HCT116 (cell line): ENCODE measurements around the gene GJB2. TPM values are rescaled to one million over a fixed set of nuclear protein-coding genes. Genes with fewer than 3 reads are reported as not detected.

Experiments
- ATAC-seq: fragments of 200-7000 bp; cut with Tn5 transposase; 2 replicates; pipeline ENCODE4 v1.9.1; 2020; ENCODE audit warnings: mild to moderate bottlenecking, moderate library complexity
- BruUV-seq: library from RNA; stranded (reverse); fragments of 400-500 nt; replicated peaks from 2 replicates; lab custom pipeline; 2021; lab: Mats Ljungman, UMichigan
- CTCF ChIA-PET: fragments of 300-600 bp; sonication (Branson Sonifier 250); formaldehyde crosslinking; loops from one replicate; lab custom pipeline; 2021; ENCODE audit warnings: antibody characterized with exemption; lab: Charles Lee
- POLR2A ChIA-PET: fragments of 300-600, 350-600 bp; sonication (Branson Sonifier 250); formaldehyde crosslinking; loops from one replicate; lab custom pipeline; 2021; ENCODE audit warnings: antibody characterized with exemption; lab: Charles Lee
- RAD21 ChIA-PET, 2 experiments: fragments of 300-600 bp; sonication (Branson Sonifier 250); formaldehyde crosslinking; loops; one replicate each; lab custom pipeline; 2023; ENCODE audit warnings: low total read pairs in 2 of 2; ENCODE audit not compliant: uncharacterized antibody in 2 of 2, unreplicated experiment in 2 of 2, low non-redundant PET in 1 of 2; lab: Charles Lee
- DNase-seq: peaks from one replicate; pipeline ENCODE4 v3.0.0-alpha.2; 2010; ENCODE audit warnings: low read depth, low spot score
- H2AFZ ChIP-seq: fragments of 200-600 bp; shearing (Covaris generic), sonication (generic); 2 replicates; pipeline ENCODE4 v1.6.1; 2017; ENCODE audit warnings: low read depth, mixed run types, mixed read lengths, antibody characterized with exemption, low read length; ENCODE audit not compliant: poor library complexity, severe bottlenecking
- H3K27ac ChIP-seq: 2 replicates; pipeline ENCODE4 v1.5.1; 2012; ENCODE audit warnings: low read depth, low read length
- H3K27me3 ChIP-seq: fragments of 200-600 bp; sonication (generic); 2 replicates; pipeline ENCODE4 v1.6.1; 2016; ENCODE audit warnings: mixed run types, low read length, mixed read lengths; ENCODE audit not compliant: insufficient read depth
- H3K36me3 ChIP-seq, 2 experiments: fragments of 200-500 bp in 1 of 2; fragments of 200-600 bp in 1 of 2; sonication (Bioruptor generic) in 1 of 2; sonication (generic) in 1 of 2; 2 replicates each; pipeline versions ENCODE4 v1.5.1 to v1.6.1; 2014 to 2016; ENCODE audit warnings: low read length in 2 of 2, inconsistent platforms in 1 of 2, mixed read lengths in 1 of 2, mixed run types in 1 of 2; ENCODE audit not compliant: insufficient read depth in 2 of 2, control insufficient read depth in 1 of 2
- H3K4me1 ChIP-seq, 2 experiments: fragments of 200-600 bp in 1 of 2; sonication (generic) in 1 of 2; 2 replicates each; pipeline versions ENCODE4 v1.5.1 to v1.6.1; 2012 to 2017; ENCODE audit warnings: low read length in 2 of 2, inconsistent platforms in 1 of 2, mild to moderate bottlenecking in 1 of 2, mixed read lengths in 1 of 2, mixed run types in 1 of 2, moderate library complexity in 1 of 2; ENCODE audit not compliant: insufficient read depth in 2 of 2, control insufficient read depth in 1 of 2
- H3K4me2 ChIP-seq: fragments of 200-600 bp; sonication (generic); 2 replicates; pipeline ENCODE4 v1.6.1; 2017; ENCODE audit warnings: mixed run types, low read length, mixed read lengths
- H3K4me3 ChIP-seq, 2 experiments: fragments of 200-600 bp in 1 of 2; sonication (generic) in 1 of 2; replicated peaks in 1 of 2; 2 replicates each; pipeline ENCODE4 v1.5.1; 2011 to 2016; ENCODE audit warnings: low read length in 2 of 2, control low read depth in 1 of 2, low read depth in 1 of 2, mild to moderate bottlenecking in 1 of 2, mixed read lengths in 1 of 2, mixed run types in 1 of 2
- H3K79me2 ChIP-seq: fragments of 200-600 bp; sonication (generic); 2 replicates; pipeline ENCODE4 v1.6.1; 2017; ENCODE audit warnings: mild to moderate bottlenecking, mixed run types, low read length, moderate library complexity, mixed read lengths; ENCODE audit not compliant: insufficient read depth
- H3K9ac ChIP-seq: fragments of 200-600 bp; sonication (generic); 2 replicates; pipeline ENCODE4 v1.6.1; 2016; ENCODE audit warnings: low read length, mixed read lengths
- H3K9me2 ChIP-seq: fragments of 200-600 bp; sonication (generic), shearing (Covaris generic); 2 replicates; pipeline ENCODE4 v1.6.1; 2017; ENCODE audit warnings: mixed run types, mild to moderate bottlenecking, moderate library complexity; ENCODE audit not compliant: insufficient read depth
- H3K9me3 ChIP-seq, 2 experiments: fragments of 200-500 bp in 1 of 2; fragments of 200-600 bp in 1 of 2; sonication (Bioruptor generic) in 1 of 2; sonication (generic) in 1 of 2; 2 replicates each; pipeline ENCODE4 v1.6.1; 2014 to 2017; ENCODE audit warnings: low read length in 2 of 2, mixed read lengths in 2 of 2, inconsistent platforms in 1 of 2, low read depth in 1 of 2, mild to moderate bottlenecking in 1 of 2, mixed run types in 1 of 2, moderate library complexity in 1 of 2; ENCODE audit not compliant: control insufficient read depth in 1 of 2, insufficient read depth in 1 of 2
- H4K20me1 ChIP-seq: fragments of 200-600 bp; sonication (generic), shearing (Covaris generic); 2 replicates; pipeline ENCODE4 v1.6.1; 2017; ENCODE audit warnings: mixed run types, mild to moderate bottlenecking, moderate library complexity; ENCODE audit not compliant: insufficient read depth
- ATF3 ChIP-seq: IDR thresholded peaks from 2 replicates; pipeline ENCODE4 v1.6.1; 2012
- CBX3 ChIP-seq: IDR thresholded peaks from 2 replicates; pipeline ENCODE4 v1.6.1; 2012; ENCODE audit warnings: low read depth
- CTCF ChIP-seq, 3 experiments: fragments of 200-600 bp in 1 of 3; sonication (generic) in 1 of 3; IDR thresholded peaks in 2 of 3; conservative IDR thresholded peaks in 1 of 3; 2 replicates each; pipeline ENCODE4 v1.5.1; 2012 to 2017; ENCODE audit warnings: low read depth in 2 of 3, low read length in 2 of 3, antibody characterized with exemption in 1 of 3, borderline replicate concordance in 1 of 3, control low read depth in 1 of 3, mild to moderate bottlenecking in 1 of 3, mixed read lengths in 1 of 3, mixed run types in 1 of 3, moderate library complexity in 1 of 3; ENCODE audit not compliant: insufficient read depth in 1 of 3
- ELF1 ChIP-seq: IDR thresholded peaks from 2 replicates; pipeline ENCODE4 v1.6.1; 2012; ENCODE audit warnings: low read depth, borderline replicate concordance
- EZH2phosphoT487 ChIP-seq: fragments of 200-600 bp; IDR thresholded peaks from 2 replicates; pipeline ENCODE4 v1.6.1; 2018; ENCODE audit warnings: antibody characterized with exemption, borderline replicate concordance
- MAX ChIP-seq: IDR thresholded peaks from 2 replicates; pipeline ENCODE4 v1.6.1; 2012
- POLR2A ChIP-seq: IDR thresholded peaks from 2 replicates; pipeline ENCODE4 v1.7.0; 2011; ENCODE audit warnings: borderline replicate concordance; ENCODE audit not compliant: insufficient read depth, insufficient read length; ENCODE audit errors: extremely low read depth
- POLR2AphosphoS5 ChIP-seq: IDR thresholded peaks from 2 replicates; pipeline ENCODE4 v1.6.1; 2011; ENCODE audit warnings: mild to moderate bottlenecking, low read depth, low read length, moderate library complexity
- YY1 ChIP-seq: IDR thresholded peaks from 2 replicates; pipeline ENCODE4 v1.6.1; 2011; ENCODE audit warnings: low read length, low read depth, moderate library complexity, mild to moderate bottlenecking; ENCODE audit not compliant: insufficient replicate concordance; ENCODE audit errors: extremely low read depth
- ZBTB33 ChIP-seq: IDR thresholded peaks from 2 replicates; pipeline ENCODE4 v1.6.1; 2011; ENCODE audit warnings: mild to moderate bottlenecking, low read length, moderate library complexity; ENCODE audit not compliant: insufficient replicate concordance; ENCODE audit errors: extremely low read depth
- ZFX ChIP-seq: fragments of 450-650 bp; IDR thresholded peaks from 2 replicates; pipeline ENCODE4 v1.6.1; 2017
- intact Hi-C: fragments of 100-400 bp; cut with micrococcal nuclease; formaldehyde crosslinking; loops from 2 replicates; pipeline ENCODE4 v1.10.0; 2022
- total RNA-seq: library from RNA; stranded (reverse); gene quantifications from one replicate; pipeline ENCODE4 v1.2.1, GENCODE V29; 2021; ENCODE audit not compliant: unreplicated experiment

GJB2 gene
- total RNA-seq, 1 experiment from 2014 or later = 44.7 TPM

- ATAC-seq = no peak
- Histone ChIP-seq H2AFZ (no peak overlapping the region), H3K4me3 (no peak overlapping the region), H3K9ac (no peak overlapping the region), H3K4me2 (no peak overlapping the region), H4K20me1 (no peaks in the 10 kb centered on the region), H3K27me3 (no peaks in the 10 kb centered on the region), H3K9me2 (no peaks in the 10 kb centered on the region), H3K4me1 (no peaks in the 10 kb centered on the region), H3K9me3 (no peaks in the 10 kb centered on the region), H3K79me2 (no peaks in the 10 kb centered on the region), H3K36me3 (no peaks in the 10 kb centered on the region), H3K27ac (no peak overlapping the region)
- ChIA-PET CTCF (no interaction called here), POLR2A (no interaction called here), RAD21 (no interaction called here)
- intact Hi-C loops = no loop called here
- TF ChIP-seq MAX (no peak), EZH2phosphoT487 (no peak), CBX3 (no peak), ATF3 (no peak), POLR2A (no peak), CTCF (IDR thresholded peaks at IDR 0.05 in 2 of 3, conservative IDR thresholded peaks at IDR 0.05 in 1 of 3; ENCODE audit: borderline replicate concordance in 1 of 3, insufficient read depth in 1 of 3, low read depth in 2 of 3, low read length in 2 of 3) (no peak), ELF1 (no peak), POLR2AphosphoS5 (no peak), YY1 (no peak), ZBTB33 (no peak), ZFX (no peak)
- DNase-seq = no peak
- BruUV-seq = no TSS peak
Measured at GRCh38 chr13:20149762-20150161, 43.0 kb downstream of the GJB2 start.
